WTC11 (cell line): ENCODE results near the gene PPP1CA. TPM values are rescaled to one million over a fixed set of nuclear protein-coding genes. Genes with fewer than 3 reads are reported as not detected.
A peak's percentile ranks its signal among the peaks of the same experiment; 100 is the strongest.

Experiments
- ATAC-seq: fragments of 200-7000 bp; cut with Tn5 transposase; 2 replicates; pipeline ENCODE4 v1.10.0; 2021; ENCODE audit warnings: mild to moderate bottlenecking, moderate library complexity
- CTCF ChIA-PET: fragments of 300-600 bp; sonication (Branson Sonifier 250); formaldehyde crosslinking; loops from one replicate; lab custom pipeline; 2021; ENCODE audit warnings: antibody characterized with exemption; lab: Charles Lee
- POLR2A ChIA-PET: fragments of 350-600 bp; sonication (Branson Sonifier 250); formaldehyde crosslinking; loops from one replicate; lab custom pipeline; 2021; ENCODE audit warnings: antibody characterized with exemption; lab: Charles Lee
- DNase-seq: peaks from one replicate; pipeline ENCODE4 v3.0.0; 2021; ENCODE audit warnings: low spot score
- H3K27ac Mint-ChIP-seq: 2 replicates; pipeline ENCODE4 v1.8.0; 2021; ENCODE audit warnings: mixed read lengths
- H3K27me3 Mint-ChIP-seq: 2 replicates; pipeline ENCODE4 v1.8.0; 2021; ENCODE audit warnings: low read depth, mild to moderate bottlenecking, moderate library complexity, mixed read lengths
- H3K36me3 Mint-ChIP-seq: 2 replicates; pipeline ENCODE4 v1.8.0; 2021; ENCODE audit warnings: mixed read lengths
- H3K4me1 Mint-ChIP-seq: 2 replicates; pipeline ENCODE4 v1.8.0; 2022; ENCODE audit warnings: mixed read lengths
- H3K4me3 Mint-ChIP-seq: 2 replicates; pipeline ENCODE4 v1.8.0; 2021; ENCODE audit warnings: mild to moderate bottlenecking, moderate library complexity, mixed read lengths
- H3K9me3 Mint-ChIP-seq: 2 replicates; pipeline ENCODE4 v1.8.0; 2021; ENCODE audit warnings: mixed read lengths
- CBFB ChIP-seq: sonication (generic); formaldehyde crosslinking; IDR thresholded peaks from 2 replicates; pipeline ENCODE4 v1.8.1; 2022; ENCODE audit warnings: mild to moderate bottlenecking, low read depth, missing genetic modification reagents
- CREM ChIP-seq: sonication (generic); formaldehyde crosslinking; IDR thresholded peaks from 2 replicates; pipeline ENCODE4 v1.8.1; 2022; ENCODE audit warnings: mild to moderate bottlenecking, missing genetic modification reagents, moderate library complexity
- FOXJ3 ChIP-seq: sonication (generic); formaldehyde crosslinking; IDR thresholded peaks from 2 replicates; pipeline ENCODE4 v1.9.0; 2021; ENCODE audit warnings: missing genetic modification reagents, mild to moderate bottlenecking, borderline replicate concordance
- GRHL2 ChIP-seq: fragments of 250-450 bp; sonication (Bioruptor Pico); IDR thresholded peaks from 2 replicates; pipeline ENCODE4 v1.8.0; 2022; ENCODE audit warnings: mild to moderate bottlenecking, moderate library complexity; ENCODE audit not compliant: insufficient replicate concordance, severe bottlenecking
- HMGA2 ChIP-seq: fragments of 250-450 bp; sonication (Bioruptor Pico); IDR thresholded peaks from 2 replicates; pipeline ENCODE4 v1.4.0; 2021; ENCODE audit warnings: mild to moderate bottlenecking, moderate library complexity
- MXD4 ChIP-seq: fragments of 250-450 bp; sonication (Bioruptor Pico); IDR thresholded peaks from 2 replicates; pipeline ENCODE4 v1.8.0; 2021; ENCODE audit warnings: mild to moderate bottlenecking, moderate library complexity, borderline replicate concordance
- NFYB ChIP-seq: sonication (generic); formaldehyde crosslinking; conservative IDR thresholded peaks from 2 replicates; pipeline ENCODE4 v1.8.0; 2022; ENCODE audit warnings: low read depth, missing genetic modification reagents
- NR2C2 ChIP-seq: sonication (generic); formaldehyde crosslinking; IDR thresholded peaks from 2 replicates; pipeline ENCODE4 v1.8.0; 2022; ENCODE audit warnings: mild to moderate bottlenecking, missing genetic modification reagents
- PRRX2 ChIP-seq: fragments of 250-450 bp; sonication (Bioruptor Pico); IDR thresholded peaks from 2 replicates; pipeline ENCODE4 v1.8.0; 2021; ENCODE audit warnings: mild to moderate bottlenecking
- SMAD4 ChIP-seq: sonication (generic); formaldehyde crosslinking; IDR thresholded peaks from 2 replicates; pipeline ENCODE4 v1.8.0; 2022; ENCODE audit warnings: mild to moderate bottlenecking, missing genetic modification reagents
- TEAD1 ChIP-seq: sonication (generic); formaldehyde crosslinking; IDR thresholded peaks from 2 replicates; pipeline ENCODE4 v1.8.0; 2022; ENCODE audit warnings: mild to moderate bottlenecking, missing genetic modification reagents
- TEAD4 ChIP-seq: sonication (generic); formaldehyde crosslinking; IDR thresholded peaks from 2 replicates; pipeline ENCODE4 v1.8.0; 2022; ENCODE audit warnings: mild to moderate bottlenecking, missing genetic modification reagents
- TP53 ChIP-seq: sonication (generic); formaldehyde crosslinking; IDR thresholded peaks from 2 replicates; pipeline ENCODE4 v1.8.1; 2023; ENCODE audit warnings: mild to moderate bottlenecking, missing genetic modification reagents
- USF2 ChIP-seq: sonication (generic); formaldehyde crosslinking; IDR thresholded peaks from 2 replicates; pipeline ENCODE4 v1.8.1; 2023; ENCODE audit warnings: mild to moderate bottlenecking, missing genetic modification reagents, moderate library complexity
- ZNF263 ChIP-seq: sonication (generic); formaldehyde crosslinking; IDR thresholded peaks from 2 replicates; pipeline ENCODE4 v1.8.1; 2022; ENCODE audit warnings: low read depth, mild to moderate bottlenecking, moderate library complexity, missing genetic modification reagents
- ZNF396 ChIP-seq: fragments of 250-450 bp; sonication (Bioruptor Pico); IDR thresholded peaks from 2 replicates; pipeline ENCODE4 v1.8.0; 2021; ENCODE audit warnings: mild to moderate bottlenecking, moderate library complexity, borderline replicate concordance
- total RNA-seq: library from RNA; stranded (reverse); gene quantifications from 3 replicates; pipeline ENCODE4 v1.2.3, GENCODE V29; 2021
- TF ChIP-seq, protein P1 (sequence below): sonication (generic); formaldehyde crosslinking; IDR thresholded peaks from 2 replicates; pipeline ENCODE4 v1.8.0; 2022; ENCODE audit warnings: mild to moderate bottlenecking, missing genetic modification reagents
- TF ChIP-seq, protein P2 (sequence below): sonication (generic); formaldehyde crosslinking; IDR thresholded peaks from 2 replicates; pipeline ENCODE4 v1.8.1; 2022; ENCODE audit warnings: low read depth, missing genetic modification reagents, borderline replicate concordance
- TF ChIP-seq, protein P3 (sequence below): fragments of 250-450 bp; sonication (Bioruptor Pico); IDR thresholded peaks from 2 replicates; pipeline ENCODE4 v1.9.0; 2021; ENCODE audit warnings: mild to moderate bottlenecking
- TF ChIP-seq, protein P4 (sequence below): sonication (generic); formaldehyde crosslinking; IDR thresholded peaks from 2 replicates; pipeline ENCODE4 v1.8.1; 2022; ENCODE audit warnings: mild to moderate bottlenecking, moderate library complexity, missing genetic modification reagents

Gene PPP1CA
- total RNA-seq, 1 experiment from 2014 or later = 220 TPM

GRCh38 chr11:67440229-67441097 lies 38.8 kb upstream of the PPP1CA start:
- peaks cover 19% of the 10 kb centered on the region for H3K4me1 Mint-ChIP-seq
- H3K36me3 Mint-ChIP-seq = no peaks in the 10 kb centered on the region
- TF ChIP-seq PRRX2 (CRISPR knock-in tag) = no peak
- TF ChIP-seq, all 79 proteins: peak for 0
- Mint-ChIP-seq H3K27ac (no peak overlapping the region), H3K9me3 (no peaks in the 10 kb centered on the region), H3K4me3 (no peak overlapping the region), H3K27me3 (no peaks in the 10 kb centered on the region)
- ChIA-PET CTCF (interaction anchor here (0.6 to 1.4 kb wide), 3 partner anchors 10 to 44 kb away, joined by 3 to 4 read pairs (median 3); no protein-coding TSS in a partner anchor), POLR2A (interaction anchor here (0.6 to 1.2 kb wide), 2 partner anchors 20 to 39 kb away, joined by 4 to 5 read pairs; partner anchors contain the start of gene PPP1CA)
- no peak for DNase-seq
- no peak for ATAC-seq

DNA sequence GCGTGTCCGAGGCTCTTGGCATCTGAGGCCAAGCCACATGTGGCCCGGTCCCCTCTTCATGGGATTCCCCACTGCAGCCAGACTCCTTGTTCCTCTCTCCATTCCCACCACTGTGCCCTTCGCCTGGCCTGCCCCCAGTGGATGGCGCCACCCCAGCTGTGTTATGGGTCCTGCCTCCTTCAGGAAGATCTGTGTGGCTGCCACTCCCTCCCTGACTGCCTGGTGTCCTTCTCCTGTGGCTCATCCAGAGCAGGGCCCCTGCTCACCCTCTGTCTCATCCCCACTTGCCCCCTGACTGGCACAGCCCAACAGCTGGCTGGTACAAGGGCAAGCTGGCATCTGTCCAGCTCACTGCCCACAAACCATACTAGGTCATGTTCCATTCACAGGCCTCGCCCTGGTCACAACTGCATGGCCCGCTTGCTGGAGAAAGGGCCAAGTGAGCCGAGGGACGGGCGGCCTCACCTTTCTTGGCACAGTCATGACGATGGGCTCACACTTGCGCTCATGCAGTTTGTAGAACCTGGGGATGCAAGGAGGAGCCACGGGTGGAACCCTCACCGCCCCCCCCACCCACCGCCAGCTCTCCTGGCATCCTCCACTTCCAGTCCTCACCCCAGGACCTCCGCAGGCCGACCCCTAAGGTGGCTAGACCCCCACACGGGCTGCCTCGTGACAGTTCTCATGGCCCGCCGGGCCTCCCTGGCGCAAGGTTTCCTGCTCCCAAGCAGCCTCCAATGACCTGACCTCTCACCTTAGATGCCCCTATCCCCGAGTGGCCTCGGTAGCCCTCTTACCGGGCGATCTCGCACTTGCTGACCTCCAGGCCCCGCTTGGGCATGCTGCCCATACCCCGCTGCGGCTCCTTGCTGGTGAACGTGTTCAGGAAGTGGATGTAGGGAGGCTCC lies 37.9 kb upstream of the PPP1CA start:
- no peak for TF ChIP-seq SMAD4 (CRISPR knock-in tag)
- no peak for TF ChIP-seq GRHL2
- Mint-ChIP-seq H3K36me3 (no peaks in the 10 kb centered on the region), H3K27ac (peak overlapping the region; percentile 77; the same call in 1 of the 2 replicates), H3K4me3 (no peak overlapping the region), H3K9me3 (no peaks in the 10 kb centered on the region), H3K4me1 (peaks cover 16% of the 10 kb centered on the region), H3K27me3 (no peaks in the 10 kb centered on the region)
- ATAC-seq (peak; percentile 7), DNase-seq (peak; percentile 55)
- ChIA-PET CTCF (interaction anchor here (0.9 to 4.2 kb wide), 5 partner anchors 10 to 43 kb away, joined by 3 to 31 read pairs (median 4); partner anchors contain the start of genes GPR152 and PPP1CA), POLR2A (interaction anchor here (1.6 to 1.7 kb wide), 2 partner anchors 38 to 48 kb away, joined by 4 to 6 read pairs; partner anchors contain the start of genes PPP1CA and RAD9A)

DNA sequence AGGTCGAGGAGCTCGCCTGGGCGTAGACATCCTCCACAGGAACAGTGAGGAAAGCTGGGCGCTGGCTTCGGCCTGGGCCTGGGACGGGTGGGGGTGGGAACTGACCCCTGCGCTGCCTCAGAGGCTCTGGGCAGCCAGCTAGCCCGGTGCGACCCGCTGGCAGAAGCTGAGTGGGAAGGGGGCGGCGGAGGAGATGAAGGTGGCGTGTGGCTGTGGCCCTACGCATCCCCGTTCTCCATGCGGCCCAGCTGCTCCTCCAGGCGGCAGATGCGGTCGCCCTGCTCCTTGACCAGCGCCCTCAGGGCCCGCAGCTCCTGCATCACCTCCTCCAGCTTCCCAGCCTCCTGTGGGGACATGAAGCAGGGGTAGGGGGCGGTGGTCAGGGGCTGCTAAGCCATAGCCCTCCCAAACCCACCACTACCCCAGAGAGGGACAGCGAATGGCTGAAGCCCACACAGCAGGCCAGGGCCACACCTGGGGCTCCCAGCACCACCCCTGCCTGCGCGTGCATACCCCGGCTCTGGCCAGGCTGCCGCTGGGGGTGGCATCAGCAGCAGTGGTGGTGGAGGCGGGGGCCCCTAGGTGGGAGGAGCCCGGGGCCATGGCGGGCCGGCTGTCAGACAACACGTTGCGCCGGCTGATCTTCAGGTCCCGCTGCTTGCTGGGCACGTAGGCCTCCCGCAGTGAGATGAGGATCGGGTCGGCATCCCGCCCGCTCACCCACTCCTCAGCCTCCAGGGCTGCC lies 36.7 kb upstream of the PPP1CA start:
- ChIA-PET POLR2A (interaction anchor here (0.6 to 2.2 kb wide), 6 partner anchors 24 to 46 kb away, joined by 3 to 7 read pairs (median 4); partner anchors contain the start of genes PPP1CA and RAD9A), CTCF (interaction anchor here (0.6 to 4.2 kb wide), 4 partner anchors 8 to 37 kb away, joined by 3 to 31 read pairs (median 4); partner anchors contain the start of genes PPP1CA and RPS6KB2)
- DNase-seq = no peak
- Mint-ChIP-seq H3K4me3 (no peak overlapping the region), H3K36me3 (no peaks in the 10 kb centered on the region), H3K4me1 (peaks cover 16% of the 10 kb centered on the region), H3K27ac (no peak overlapping the region; the same call in 1 of the 2 replicates), H3K9me3 (no peaks in the 10 kb centered on the region), H3K27me3 (no peaks in the 10 kb centered on the region)
- TF ChIP-seq NFYB (CRISPR knock-in tag) (no peak), NR2C2 (CRISPR knock-in tag) (no peak), ZNF263 (CRISPR knock-in tag) (0 out of 2 replicates have a peak, but pooled peaks have one; percentile 26)
- no peak for ATAC-seq

GRCh38 chr11:67437809-67438157 lies 36.1 kb upstream of the PPP1CA start:
- no peaks in the 10 kb centered on the region for H3K27me3 Mint-ChIP-seq
- no peaks in the 10 kb centered on the region for H3K9me3 Mint-ChIP-seq
- no peak overlapping the region for H3K4me3 Mint-ChIP-seq
- ChIA-PET CTCF (interaction anchor here (0.6 to 4.2 kb wide), 4 partner anchors 10 to 48 kb away, joined by 3 to 31 read pairs (median 4); partner anchors contain the start of genes PPP1CA and RPS6KB2), POLR2A (interaction anchor here (0.7 to 2.2 kb wide), 5 partner anchors 31 to 47 kb away, joined by 3 to 7 read pairs (median 4); partner anchors contain the start of genes PPP1CA and RAD9A)
- no peak overlapping the region; the same call in 1 of the 2 replicates for H3K27ac Mint-ChIP-seq
- ATAC-seq = no peak
- peaks cover 16% of the 10 kb centered on the region for H3K4me1 Mint-ChIP-seq
- no peak for DNase-seq
- H3K36me3 Mint-ChIP-seq = no peaks in the 10 kb centered on the region
- TF ChIP-seq HMGA2 (CRISPR knock-in tag) (no peak), ZNF263 (CRISPR knock-in tag) (no peak), CBFB (CRISPR knock-in tag) (no peak), CREM (CRISPR knock-in tag) (no peak), TEAD1 (no peak), FOXJ3 (CRISPR knock-in tag) (no peak), MXD4 (CRISPR knock-in tag) (no peak), TEAD4 (CRISPR knock-in tag) (no peak), USF2 (CRISPR knock-in tag) (no peak), TP53 (CRISPR knock-in tag) (no peak), ZNF396 (CRISPR knock-in tag) (no peak)
- TF ChIP-seq, protein P1, sequence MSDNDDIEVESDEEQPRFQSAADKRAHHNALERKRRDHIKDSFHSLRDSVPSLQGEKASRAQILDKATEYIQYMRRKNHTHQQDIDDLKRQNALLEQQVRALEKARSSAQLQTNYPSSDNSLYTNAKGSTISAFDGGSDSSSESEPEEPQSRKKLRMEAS (CRISPR knock-in tag) = no peak
- TF ChIP-seq, protein P2, sequence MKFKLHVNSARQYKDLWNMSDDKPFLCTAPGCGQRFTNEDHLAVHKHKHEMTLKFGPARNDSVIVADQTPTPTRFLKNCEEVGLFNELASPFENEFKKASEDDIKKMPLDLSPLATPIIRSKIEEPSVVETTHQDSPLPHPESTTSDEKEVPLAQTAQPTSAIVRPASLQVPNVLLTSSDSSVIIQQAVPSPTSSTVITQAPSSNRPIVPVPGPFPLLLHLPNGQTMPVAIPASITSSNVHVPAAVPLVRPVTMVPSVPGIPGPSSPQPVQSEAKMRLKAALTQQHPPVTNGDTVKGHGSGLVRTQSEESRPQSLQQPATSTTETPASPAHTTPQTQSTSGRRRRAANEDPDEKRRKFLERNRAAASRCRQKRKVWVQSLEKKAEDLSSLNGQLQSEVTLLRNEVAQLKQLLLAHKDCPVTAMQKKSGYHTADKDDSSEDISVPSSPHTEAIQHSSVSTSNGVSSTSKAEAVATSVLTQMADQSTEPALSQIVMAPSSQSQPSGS = no peak
- TF ChIP-seq, protein P3, sequence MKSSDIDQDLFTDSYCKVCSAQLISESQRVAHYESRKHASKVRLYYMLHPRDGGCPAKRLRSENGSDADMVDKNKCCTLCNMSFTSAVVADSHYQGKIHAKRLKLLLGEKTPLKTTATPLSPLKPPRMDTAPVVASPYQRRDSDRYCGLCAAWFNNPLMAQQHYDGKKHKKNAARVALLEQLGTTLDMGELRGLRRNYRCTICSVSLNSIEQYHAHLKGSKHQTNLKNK = no peak
- TF ChIP-seq, protein P4, sequence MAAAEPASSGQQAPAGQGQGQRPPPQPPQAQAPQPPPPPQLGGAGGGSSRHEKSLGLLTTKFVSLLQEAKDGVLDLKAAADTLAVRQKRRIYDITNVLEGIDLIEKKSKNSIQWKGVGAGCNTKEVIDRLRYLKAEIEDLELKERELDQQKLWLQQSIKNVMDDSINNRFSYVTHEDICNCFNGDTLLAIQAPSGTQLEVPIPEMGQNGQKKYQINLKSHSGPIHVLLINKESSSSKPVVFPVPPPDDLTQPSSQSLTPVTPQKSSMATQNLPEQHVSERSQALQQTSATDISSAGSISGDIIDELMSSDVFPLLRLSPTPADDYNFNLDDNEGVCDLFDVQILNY (CRISPR knock-in tag) = no peak
